GM18511 (cell line): ENCODE measurements around the gene ADAMTSL2.

Experiments
- ATAC-seq: cut with Tn5 transposase; IDR thresholded peaks from one replicate; pipeline ENCODE4 v1.9.1; 2021; ENCODE audit warnings: mild to moderate bottlenecking, moderate library complexity; ENCODE audit not compliant: unreplicated experiment

ADAMTSL2 gene

GRCh38 chr9:133516256-133516960 is 18.1 kb upstream of the ADAMTSL2 start:
- ATAC-seq: no peak

- no peak for ATAC-seq
Measured at GRCh38 chr9:133516961-133517350, 17.5 kb upstream of the ADAMTSL2 start.

- ATAC-seq: no peak
Measured at GRCh38 chr9:133517711-133518110, 16.8 kb upstream of the ADAMTSL2 start.

- no peak for ATAC-seq
Measured at GRCh38 chr9:133518200-133518599, 16.3 kb upstream of the ADAMTSL2 start.

- no peak for ATAC-seq
Measured at GRCh38 chr9:133518706-133519449, 15.6 kb upstream of the ADAMTSL2 start.

- no peak for ATAC-seq
Measured at GRCh38 chr9:133519693-133520092, 14.8 kb upstream of the ADAMTSL2 start.

GRCh38 chr9:133520121-133520835 is 14.2 kb upstream of the ADAMTSL2 start:
- ATAC-seq: no peak

GRCh38 chr9:133521122-133522072 is 13.1 kb upstream of the ADAMTSL2 start:
- no peak for ATAC-seq

GRCh38 chr9:133522073-133522910 is 12.2 kb upstream of the ADAMTSL2 start:
- no peak for ATAC-seq

- ATAC-seq: no peak
Measured at GRCh38 chr9:133523106-133523505, 11.4 kb upstream of the ADAMTSL2 start.

GRCh38 chr9:133524146-133524545 is 10.4 kb upstream of the ADAMTSL2 start:
- no peak for ATAC-seq

GRCh38 chr9:133524679-133525228 is 9.8 kb upstream of the ADAMTSL2 start, which contains the start of gene MYMK:
Gene MYMK (minus strand): TSS chr9:133524959. CDS start chr9:133524844, 115 bp downstream.
- no peak for ATAC-seq

GRCh38 chr9:133525677-133526076 is 8.8 kb upstream of the ADAMTSL2 start:
- ATAC-seq: no peak

- no peak for ATAC-seq
Measured at GRCh38 chr9:133526721-133527321, 7.7 kb upstream of the ADAMTSL2 start.

- ATAC-seq: no peak
Measured at GRCh38 chr9:133527444-133527920, 7.0 kb upstream of the ADAMTSL2 start.

- no peak for ATAC-seq
Measured at GRCh38 chr9:133528001-133528875, 6.3 kb upstream of the ADAMTSL2 start.

GRCh38 chr9:133528876-133529241 is 5.6 kb upstream of the ADAMTSL2 start:
- ATAC-seq: no peak

- no peak for ATAC-seq
Measured at GRCh38 chr9:133529457-133529856, 5.0 kb upstream of the ADAMTSL2 start.
